Prostate gland (tissue), 2 donors: ENCODE measurements around the gene GCM1.

ENCODE experiments used
- CTCF ChIP-seq, 4 experiments: fragments of 200-600 bp in 2 of 4; fragments of 450-650 bp in 2 of 4; sonication (generic) in 2 of 4; IDR thresholded peaks; 1 replicate in 3 of 4; 2 replicates in 1 of 4; pipeline ENCODE4 v1.5.1; 2016 to 2019; ENCODE audit warnings: antibody characterized with exemption in 4 of 4, mild to moderate bottlenecking in 2 of 4, moderate library complexity in 2 of 4
- POLR2A ChIP-seq: fragments of 450-650 bp; IDR thresholded peaks from one replicate; pipeline ENCODE4 v1.6.1; 2016; ENCODE audit warnings: antibody characterized with exemption, mild to moderate bottlenecking

- TF ChIP-seq CTCF (IDR thresholded peaks at IDR 0.05) (no peak), POLR2A (no peak)
Measured at GRCh38 chr6:53086302-53086701, 62.3 kb downstream of the GCM1 start.
